GM18499 (cell line): Measurements from ENCODE around the gene APLF.
"Not testable (repeated sequence)": the region's sequence is repeated elsewhere in the genome, so short reads cannot be mapped to it uniquely, and the experiment has no call there.

Experiments
- ATAC-seq: cut with Tn5 transposase; IDR thresholded peaks from one replicate; pipeline ENCODE4 v1.9.1; 2021; ENCODE audit warnings: moderate number of reproducible peaks; ENCODE audit not compliant: insufficient read depth, unreplicated experiment

The APLF gene

DNA sequence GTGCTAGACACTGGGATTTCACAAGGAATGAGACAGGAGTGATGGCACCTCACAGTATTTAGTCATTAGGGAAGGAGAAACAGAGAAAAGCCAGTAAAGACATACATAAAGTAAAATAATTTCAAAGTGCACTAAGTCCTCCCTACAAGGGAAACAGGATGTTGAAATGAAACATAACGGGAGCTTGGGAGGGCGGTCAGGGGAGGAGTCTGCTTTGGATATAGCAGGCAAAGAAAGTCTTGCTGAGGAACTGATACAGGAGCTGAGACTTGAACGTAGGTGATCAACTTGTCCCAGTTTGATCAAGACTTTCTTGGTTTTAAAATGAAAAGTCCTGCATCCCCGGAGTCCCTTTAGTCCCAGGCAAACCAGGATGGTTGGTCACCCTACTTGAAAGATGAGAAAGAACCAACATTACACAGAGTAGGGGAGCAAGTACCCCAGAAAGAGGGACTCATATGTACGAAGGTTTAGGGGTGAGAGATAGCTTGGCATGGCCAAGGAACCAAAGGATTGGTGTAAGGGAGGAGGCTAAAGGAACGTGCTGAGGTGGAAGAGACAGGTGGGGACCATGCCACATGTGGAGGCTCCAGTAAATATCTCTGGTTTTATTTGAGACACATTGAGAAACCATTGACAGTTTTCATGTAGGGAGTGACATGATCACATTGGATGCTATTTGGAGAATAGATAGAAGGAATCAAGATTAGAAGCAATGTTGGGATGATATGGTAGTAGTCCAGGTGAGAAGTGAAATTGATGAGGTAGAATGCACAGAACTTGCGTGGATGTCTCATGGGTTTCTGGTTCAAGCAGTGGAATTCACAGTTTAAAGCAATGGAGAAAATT is 28.7 kb upstream of the APLF start:
- no peak for ATAC-seq

DNA sequence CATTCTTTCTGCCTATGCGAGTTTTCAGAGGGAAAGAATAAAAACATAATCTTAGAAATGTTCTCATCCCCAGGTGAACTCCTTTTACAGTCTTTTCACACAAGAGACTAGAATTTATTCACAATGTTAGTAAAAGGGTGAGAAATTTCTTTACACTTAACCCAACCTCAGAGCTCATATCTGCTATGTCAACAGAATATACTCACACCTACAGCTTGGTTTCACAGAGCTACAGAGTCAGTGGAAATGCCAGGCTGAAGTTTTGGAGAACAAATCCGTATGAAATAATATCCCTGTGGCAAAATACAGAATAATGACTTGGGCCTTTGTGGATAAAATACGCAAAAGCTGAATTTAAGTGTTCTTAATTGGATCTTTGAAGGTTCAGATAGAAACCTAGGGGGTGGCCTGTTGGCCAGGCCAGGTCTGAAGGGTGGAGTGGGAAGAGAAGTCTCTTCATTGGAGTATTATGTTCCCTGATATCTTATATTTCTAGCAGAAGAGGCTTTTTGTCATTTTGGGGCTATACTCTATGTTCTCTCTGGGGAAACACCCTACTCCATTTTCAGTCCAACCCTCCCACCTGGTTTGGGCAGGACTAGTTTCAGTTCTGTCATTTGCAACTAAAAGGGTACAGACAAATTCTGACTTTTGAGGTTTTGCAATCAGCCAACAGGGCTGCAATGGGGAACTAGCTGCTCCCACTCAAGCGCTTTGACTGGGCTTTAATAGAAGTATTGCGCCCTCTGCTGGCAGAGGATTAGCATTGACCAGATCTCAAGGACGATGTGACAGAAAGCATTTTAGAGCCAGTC is 26.0 kb upstream of the APLF start:
- ATAC-seq = peak; percentile 91

DNA sequence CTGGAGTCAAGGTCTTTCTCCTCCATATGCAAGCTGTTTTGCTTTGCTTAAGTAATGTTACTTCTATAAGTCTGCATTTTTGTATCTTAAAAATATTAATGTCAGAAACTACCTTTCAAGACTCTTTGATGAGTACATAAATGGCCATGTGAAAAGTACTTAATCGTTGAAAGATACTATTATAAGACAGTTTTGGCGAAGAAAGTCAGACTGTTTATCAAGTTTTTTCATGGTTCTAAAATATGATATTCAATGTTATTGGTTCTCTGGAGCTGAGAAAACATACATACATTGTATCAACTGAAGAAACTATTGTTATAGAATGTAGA is 25.4 kb upstream of the APLF start:
- no peak for ATAC-seq

DNA sequence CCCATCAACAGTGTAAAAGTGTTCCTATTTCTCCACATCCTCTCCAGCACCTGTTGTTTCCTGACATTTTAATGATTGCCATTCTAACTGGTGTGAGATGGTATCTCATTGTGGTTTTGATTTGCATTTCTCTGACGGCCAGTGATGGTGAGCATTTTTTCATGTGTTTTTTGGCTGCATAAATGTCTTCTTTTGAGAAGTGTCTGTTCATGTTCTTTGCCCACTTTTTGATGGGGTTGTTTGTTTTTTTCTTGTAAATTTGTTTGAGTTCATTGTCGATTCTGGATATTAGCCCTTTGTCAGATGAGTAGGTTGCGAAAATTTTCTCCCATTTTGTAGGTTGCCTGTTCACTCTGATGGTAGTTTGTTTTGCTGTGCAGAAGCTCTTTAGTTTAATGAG is 21.0 kb upstream of the APLF start:
- ATAC-seq = not testable (repeated sequence)

DNA sequence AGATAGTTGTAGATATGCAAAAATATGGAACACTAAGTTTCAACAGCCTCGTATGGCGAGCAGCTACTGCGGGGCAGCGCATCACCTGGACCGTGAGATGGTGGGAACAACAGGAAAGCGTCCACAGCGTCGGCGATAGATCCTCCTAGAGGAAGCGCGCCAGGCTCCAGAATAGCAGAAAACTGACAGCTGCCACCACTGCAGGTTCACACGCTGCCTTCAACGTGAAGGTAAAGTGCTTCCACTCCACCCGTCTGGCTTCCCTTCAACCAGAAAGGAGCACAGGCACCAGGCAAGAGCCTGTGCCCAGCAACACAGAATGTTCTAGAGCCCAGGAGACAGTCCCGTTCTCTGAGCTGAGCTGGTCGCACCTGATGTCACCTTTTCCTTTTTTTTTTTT is 20.3 kb upstream of the APLF start:
- ATAC-seq = no peak

DNA sequence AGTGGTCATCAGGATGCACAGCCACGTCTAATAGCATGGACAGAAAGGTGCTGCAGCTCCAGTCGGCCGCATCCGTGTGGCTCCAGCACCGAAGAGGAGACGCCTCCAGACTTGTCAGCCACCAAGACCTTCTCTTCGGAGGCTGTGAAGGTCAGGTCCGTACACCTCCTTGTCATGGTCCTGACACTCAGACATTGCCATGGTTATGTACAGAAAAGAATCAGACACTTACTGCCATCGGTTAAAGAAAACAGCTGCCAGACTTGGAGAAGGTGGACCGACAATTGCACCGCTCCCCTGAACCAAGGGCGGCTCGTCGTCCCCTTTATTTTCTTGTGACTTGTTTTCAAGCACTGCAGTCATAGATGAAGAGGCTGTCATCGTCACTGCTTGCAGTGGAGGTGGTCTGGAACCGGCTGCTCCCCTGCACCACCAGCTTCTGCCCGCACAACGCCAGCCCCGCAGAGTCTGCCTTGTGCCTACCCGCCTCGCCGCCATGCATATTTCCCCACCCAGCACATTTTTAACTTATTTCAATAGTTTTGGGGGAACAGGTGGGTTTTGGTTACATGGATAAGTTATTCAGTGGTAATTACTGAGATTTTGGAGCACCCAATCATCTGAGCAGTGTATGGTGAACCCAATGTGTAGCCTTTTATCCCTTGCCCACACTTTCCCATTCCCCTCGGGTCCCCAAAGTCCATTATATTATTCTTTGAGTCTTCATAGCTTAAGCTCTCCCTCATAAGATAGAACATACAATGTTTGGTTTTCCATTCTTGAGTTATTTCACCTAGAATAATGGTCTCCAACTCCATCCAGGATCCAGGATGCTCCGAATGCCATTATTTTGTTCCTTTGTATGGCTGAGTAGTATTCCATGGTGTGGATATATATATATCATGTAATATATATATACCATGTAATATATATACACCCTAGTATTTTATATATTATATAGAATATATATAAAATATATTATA is 18.4 kb upstream of the APLF start:
- ATAC-seq = no peak

DNA sequence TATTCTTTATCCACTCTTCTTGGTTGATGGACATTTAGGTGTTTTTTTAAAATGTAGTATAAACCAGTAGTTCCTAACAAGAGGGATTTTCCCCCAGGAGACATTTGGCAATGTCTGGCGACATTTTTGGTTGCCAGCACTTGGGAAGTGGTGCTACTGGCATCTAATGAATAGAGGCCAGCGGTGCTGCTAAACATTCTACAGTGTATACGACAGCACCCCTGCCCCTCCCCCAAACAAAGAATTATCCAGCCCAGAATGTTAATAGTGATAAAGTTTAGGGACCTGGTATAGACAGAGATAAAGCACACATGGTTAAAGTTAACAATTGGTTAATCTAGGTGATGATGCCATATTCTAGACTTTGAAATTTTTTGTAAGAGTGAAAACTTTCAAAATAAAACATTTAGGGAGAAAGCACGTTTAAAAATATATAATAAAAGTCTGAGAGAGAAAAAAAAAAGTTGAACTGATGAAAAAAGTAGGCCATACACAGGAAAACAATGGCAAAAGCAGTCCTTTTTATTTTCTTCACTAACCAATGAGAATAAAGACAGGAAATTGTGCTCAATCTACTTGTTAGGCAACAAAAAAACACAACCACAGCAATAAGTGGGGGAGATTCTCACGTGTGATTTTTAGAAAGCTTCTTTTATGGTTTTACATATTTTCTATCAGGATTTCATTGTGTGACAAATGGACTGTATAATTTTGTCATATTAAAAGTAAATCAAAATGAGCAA is 15.1 kb upstream of the APLF start:
- no peak for ATAC-seq

DNA sequence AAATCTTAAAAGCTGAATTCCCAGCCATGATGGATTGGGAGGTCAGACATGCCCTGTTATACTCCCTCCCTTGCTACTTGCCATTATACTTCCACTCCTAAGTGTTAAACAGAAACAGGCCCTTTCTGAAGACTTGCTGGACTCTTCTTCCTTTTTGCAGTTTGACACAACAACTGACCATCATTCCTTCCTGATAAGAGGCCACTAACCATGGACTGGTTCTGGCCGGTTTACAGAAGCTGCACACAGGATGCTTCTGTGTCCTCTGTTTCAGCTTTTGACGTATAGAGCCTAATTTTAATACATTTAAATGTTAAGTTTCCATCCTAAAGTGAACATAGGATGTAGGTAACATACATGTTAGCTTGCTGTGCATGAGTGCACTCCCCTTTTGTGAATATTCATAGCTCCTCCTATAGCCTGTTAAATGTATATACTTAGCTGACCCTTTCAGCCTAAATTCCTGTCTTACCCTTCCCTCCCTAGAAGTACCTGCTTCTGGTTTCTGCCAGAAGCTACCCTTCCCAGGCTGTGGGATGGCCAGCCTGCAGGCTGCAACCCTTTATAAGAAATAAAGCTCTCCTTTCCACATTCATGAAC is 13.5 kb upstream of the APLF start:
- no peak for ATAC-seq

DNA sequence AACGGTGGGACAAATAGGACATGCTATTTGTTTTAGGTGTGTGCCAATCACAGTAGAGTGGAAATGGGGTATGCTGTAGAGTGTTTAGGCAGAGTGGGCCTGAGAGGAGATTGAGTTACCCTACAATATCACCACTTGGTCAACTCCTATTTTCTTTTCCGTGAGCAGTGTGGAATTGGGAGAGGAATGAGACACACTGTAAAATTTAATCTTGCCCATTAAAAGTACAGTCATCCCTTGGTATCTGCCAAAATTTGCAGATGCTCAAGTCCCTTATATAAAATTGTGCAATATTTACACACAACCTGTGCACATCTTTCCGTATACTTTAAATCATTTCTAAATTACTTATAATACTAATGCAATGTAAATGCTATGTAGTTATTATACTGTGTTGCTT is 12.7 kb upstream of the APLF start:
- ATAC-seq = no peak

DNA sequence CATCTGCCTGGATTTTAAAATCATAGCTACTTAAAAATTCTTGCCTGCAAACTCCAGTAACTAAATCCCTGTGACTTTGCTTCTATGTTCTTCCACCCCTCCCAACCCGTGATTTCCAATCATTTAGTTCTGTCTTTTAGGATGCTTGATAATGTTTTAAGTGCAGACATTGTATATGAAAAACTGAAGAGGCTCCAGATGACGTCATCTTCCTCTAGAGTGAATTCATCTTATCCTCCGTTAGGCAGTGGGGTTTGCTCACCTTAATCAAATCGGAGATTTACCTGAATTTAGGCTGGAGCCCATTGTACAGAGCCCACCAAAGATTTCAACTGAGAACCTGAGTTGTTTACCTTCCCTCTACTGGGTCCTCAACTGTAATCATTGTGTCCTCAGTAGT is 11.2 kb upstream of the APLF start:
- no peak for ATAC-seq

DNA sequence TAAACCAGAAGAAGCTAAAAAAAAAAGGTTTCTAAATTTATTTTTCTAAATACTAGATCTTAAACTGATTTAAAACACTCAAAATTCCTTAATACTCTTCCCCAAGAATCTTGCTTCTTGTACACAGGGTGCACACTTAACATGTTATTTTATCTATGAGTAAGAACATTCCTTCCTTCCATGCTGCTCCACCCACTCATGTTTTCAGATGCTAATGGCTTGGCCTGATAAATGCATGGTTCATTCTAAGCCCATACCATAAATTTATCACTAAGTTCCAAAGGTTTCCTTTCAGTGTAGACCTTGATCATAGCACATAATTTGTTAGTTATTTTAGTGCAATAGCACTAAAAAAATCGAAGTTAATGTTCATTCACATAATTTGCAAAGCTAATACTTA is 8.4 kb upstream of the APLF start:
- no peak for ATAC-seq

DNA sequence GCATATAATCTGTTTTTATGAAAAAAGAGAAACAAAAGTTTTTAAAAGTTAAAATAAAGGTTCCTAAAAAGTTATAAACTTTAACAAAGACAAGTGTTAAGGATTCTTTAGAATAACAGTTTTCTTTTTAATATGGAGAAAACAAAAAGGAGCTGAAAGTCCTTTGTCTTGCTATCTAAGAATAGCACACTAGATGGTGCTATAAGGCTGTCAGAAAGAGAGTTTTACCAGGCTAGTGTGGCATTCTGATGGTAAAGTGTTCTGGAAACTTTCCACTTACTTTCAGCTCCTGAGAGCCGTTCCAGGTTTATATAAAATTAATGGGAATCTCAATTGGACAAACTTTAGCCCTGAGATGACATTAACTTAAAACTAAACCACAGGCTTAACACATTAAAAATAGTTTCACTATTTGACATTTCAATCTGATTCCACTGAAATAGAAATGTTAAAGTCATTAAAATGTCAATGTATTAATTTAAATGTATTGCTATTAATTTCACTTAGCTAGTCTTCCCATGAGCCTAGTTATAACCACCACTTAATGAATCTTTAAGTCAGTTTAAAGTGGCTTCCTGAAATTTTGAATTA is 4.0 kb upstream of the APLF start:
- no peak for ATAC-seq

DNA sequence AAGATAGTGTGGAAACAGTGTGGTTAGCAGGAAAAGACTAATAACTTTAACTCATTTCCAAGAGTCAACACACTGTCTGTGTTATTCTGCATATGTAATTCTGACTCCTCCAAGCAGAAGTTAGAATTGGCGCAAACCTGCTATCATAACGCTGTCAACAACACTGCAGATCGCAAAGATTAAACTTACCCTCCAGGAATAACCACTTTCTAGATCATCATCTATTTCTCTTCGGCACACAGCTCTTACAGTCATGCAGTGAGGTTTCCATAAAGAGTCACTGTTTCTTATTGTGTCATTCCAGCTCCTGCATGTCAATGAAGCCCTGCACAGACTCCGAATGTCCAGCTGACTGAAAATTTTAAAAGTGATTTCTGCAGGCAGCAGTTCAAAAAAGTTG is 2.7 kb upstream of the APLF start:
- no peak for ATAC-seq

DNA sequence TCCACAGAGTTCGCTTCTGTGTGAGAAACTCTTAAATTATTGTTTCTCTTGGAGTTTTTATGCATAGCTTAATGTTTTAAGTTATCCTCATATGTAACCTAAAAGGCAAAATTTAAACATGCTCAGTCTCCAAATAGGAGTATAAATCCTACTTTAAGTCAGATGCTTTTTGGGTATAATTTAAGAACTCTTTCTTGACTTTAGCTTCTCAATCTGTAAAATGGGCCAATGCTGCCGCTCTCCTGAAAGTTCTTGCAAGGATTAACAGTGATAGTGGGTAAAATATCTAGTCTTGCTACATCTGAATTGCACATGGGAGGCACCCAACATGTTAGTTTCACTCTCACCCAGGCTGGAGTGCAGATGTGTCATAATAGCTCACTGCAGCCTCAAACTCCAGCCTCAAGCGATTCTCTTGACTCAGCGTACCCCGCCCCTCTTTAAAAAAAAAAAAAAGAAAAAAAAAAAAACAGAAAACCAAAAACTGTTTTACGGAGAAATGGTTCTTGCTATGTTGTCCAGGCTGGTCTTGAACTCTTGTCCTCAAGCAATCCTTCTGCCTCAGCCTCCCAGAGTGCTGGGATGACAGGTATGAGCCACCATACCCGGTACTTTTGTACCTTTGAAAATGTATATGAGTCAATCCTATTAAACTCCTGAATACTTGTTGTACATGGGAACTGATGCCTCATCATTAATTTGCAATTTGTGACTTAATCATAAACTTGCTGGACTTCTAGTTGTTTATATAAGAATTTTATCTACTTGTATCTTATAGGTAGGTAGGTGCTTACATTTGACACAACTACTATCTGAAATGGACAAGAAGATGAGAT is 2.1 kb upstream of the APLF start:
- ATAC-seq = no peak

DNA sequence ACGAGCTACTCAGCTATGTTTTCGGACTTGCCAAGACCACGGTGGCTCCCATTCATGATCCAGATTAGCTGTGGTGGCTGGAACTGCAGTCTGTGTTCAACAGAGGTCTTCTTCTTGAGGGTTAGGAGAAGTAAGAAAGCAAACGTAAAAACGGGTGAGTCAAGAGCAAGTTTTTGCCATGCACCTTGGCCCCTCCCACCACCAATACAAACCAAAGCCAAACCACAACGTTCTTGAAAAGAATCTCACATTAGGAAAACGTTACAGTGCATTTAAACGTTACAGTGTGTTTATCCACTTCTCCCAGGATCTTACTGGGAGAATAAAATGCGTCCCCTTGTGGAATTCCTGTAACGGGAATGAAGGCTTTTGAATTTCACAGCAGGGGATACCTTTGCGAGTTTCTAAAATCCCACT is 1.0 kb upstream of the APLF start:
- no peak for ATAC-seq

DNA sequence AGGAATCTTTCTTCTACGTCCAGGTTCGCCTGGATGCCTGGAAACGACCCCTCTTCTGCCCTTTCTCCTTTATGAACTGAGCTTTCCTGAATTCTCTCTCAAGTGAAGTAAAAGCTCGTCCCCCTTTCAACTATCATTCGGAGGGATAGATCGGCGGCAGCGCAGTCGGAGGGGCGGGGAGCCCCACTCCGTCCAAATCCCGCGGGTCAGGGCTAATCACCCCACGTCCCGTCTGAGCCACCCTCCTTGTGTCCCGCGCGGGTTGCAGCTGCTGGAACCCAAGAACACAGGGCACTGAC is 658 bp upstream of the APLF start:
- no peak for ATAC-seq

DNA sequence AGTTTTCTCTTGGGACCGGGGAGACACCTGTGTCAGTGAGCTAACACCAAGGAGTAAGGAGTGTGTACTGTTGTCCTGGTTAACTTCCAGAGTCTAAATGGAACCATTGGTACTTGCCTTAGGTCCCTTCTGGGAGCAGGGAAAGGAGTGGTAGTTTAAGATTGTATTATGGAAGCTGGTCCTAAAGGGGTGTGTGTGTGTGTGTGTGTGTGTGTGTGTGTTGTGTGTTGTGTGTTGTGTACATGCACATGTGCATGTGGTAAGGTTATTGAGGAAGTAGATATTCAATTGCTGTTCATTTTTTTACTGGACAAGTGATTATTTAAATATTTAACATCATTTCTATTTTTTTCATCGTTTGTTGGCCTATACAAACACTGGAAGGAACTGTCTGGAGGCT is 1.4 kb downstream of the APLF start:
- no peak for ATAC-seq

DNA sequence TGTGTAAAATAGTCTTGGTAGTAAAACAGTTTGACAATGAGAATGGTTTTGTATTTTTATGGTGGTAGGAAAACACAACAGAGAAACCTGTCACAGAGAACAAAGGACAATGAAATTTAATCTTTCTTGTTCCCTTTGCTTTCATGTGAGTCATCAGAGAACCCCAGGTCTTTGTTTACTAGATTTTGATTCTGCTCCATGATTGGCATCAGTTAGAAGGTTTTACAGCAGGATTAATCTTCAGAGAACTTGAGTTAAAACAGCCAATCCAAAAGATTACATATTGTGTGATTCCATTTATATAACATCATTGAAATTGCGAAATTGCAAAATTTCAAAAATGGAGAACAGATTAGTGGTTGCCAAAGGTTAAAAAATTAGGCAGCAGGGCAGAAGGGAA is 2.5 kb downstream of the APLF start:
- ATAC-seq = no peak

DNA sequence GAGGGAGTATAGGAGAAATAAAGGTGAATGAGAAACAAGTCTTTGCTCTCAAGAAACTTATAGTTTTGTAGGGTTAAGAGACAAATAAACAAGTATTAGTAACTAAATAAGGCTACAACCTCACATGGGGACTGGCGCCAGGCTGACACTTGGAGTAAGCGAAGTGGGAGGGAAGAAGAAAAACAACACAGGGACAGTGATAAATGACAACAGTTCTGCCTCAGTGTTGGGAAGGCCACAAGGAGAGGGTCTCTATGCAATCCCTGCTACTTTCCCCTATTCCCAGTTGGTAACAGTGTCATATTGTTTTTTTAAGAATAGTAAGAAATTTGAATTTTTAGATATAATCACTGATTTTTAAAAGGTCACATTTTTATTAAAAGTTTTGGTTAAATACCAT is 4.0 kb downstream of the APLF start:
- ATAC-seq = no peak
